Panc1 (cell line): ENCODE data around the gene LSM4. TPM values are rescaled to one million over a fixed set of nuclear protein-coding genes. Genes with fewer than 3 reads are reported as not detected.

Experiments used
- ATAC-seq: fragments of 200-7000 bp; cut with Tn5 transposase; 2 replicates; pipeline ENCODE4 v1.9.1; 2020; ENCODE audit warnings: mild to moderate bottlenecking, moderate library complexity
- BruUV-seq: library from RNA; stranded (reverse); fragments of 400-500 nt; replicated peaks from 2 replicates; lab custom pipeline; 2021; lab: Mats Ljungman, UMichigan
- CTCF ChIA-PET: fragments of 300-600 bp; sonication (Branson Sonifier 250); formaldehyde crosslinking; loops from one replicate; lab custom pipeline; 2022; ENCODE audit warnings: antibody characterized with exemption; lab: Charles Lee
- POLR2A ChIA-PET: fragments of 300-600 bp; sonication (Branson Sonifier 250); formaldehyde crosslinking; loops from one replicate; lab custom pipeline; 2022; ENCODE audit warnings: antibody characterized with exemption; lab: Charles Lee
- DNase-seq: peaks from one replicate; pipeline ENCODE4 v3.0.0-alpha.2; 2010; ENCODE audit warnings: low read depth, low spot score
- H3K27ac ChIP-seq: 2 replicates; pipeline ENCODE4 v1.5.1; 2011; ENCODE audit warnings: mild to moderate bottlenecking, low read length, inconsistent platforms
- H3K27me3 ChIP-seq: fragments of 200-500 bp; sonication (Bioruptor generic); 2 replicates; pipeline ENCODE4 v1.6.0; 2014; ENCODE audit warnings: low read length, inconsistent platforms; ENCODE audit not compliant: control insufficient read depth, insufficient read depth
- H3K36me3 ChIP-seq: fragments of 200-500 bp; sonication (Bioruptor generic); 2 replicates; pipeline ENCODE4 v1.5.1; 2014; ENCODE audit warnings: inconsistent platforms, mild to moderate bottlenecking, low read length, moderate library complexity; ENCODE audit not compliant: control insufficient read depth, insufficient read depth
- H3K4me1 ChIP-seq: 2 replicates; pipeline ENCODE4 v1.5.1; 2011; ENCODE audit warnings: inconsistent platforms, mild to moderate bottlenecking, low read length, moderate library complexity; ENCODE audit not compliant: control insufficient read depth, insufficient read depth
- H3K4me3 ChIP-seq, 2 experiments: 2 replicates each; pipeline ENCODE4 v1.5.1; 2011 to 2012; ENCODE audit warnings: low read depth in 2 of 2, low read length in 2 of 2, mild to moderate bottlenecking in 2 of 2, inconsistent platforms in 1 of 2, moderate library complexity in 1 of 2
- H3K9me3 ChIP-seq: fragments of 200-500 bp; sonication (Bioruptor generic); 2 replicates; pipeline ENCODE4 v1.5.1; 2014; ENCODE audit warnings: low read depth, mild to moderate bottlenecking, inconsistent platforms, low read length, moderate library complexity; ENCODE audit not compliant: control insufficient read depth, insufficient read depth
- CTCF ChIP-seq: fragments of 450-650 bp; IDR thresholded peaks from 2 replicates; pipeline ENCODE4 v1.5.1; 2017; ENCODE audit warnings: mild to moderate bottlenecking
- POLR2AphosphoS5 ChIP-seq: IDR thresholded peaks from 2 replicates; pipeline ENCODE4 v1.6.1; 2012; ENCODE audit warnings: mild to moderate bottlenecking, low read depth, low read length, moderate library complexity
- SIN3A ChIP-seq: IDR thresholded peaks from 2 replicates; pipeline ENCODE4 v1.6.1; 2012; ENCODE audit warnings: low read depth, mild to moderate bottlenecking, low read length, moderate library complexity, borderline replicate concordance; ENCODE audit not compliant: insufficient read depth
- TCF7L2 ChIP-seq: IDR thresholded peaks from 2 replicates; pipeline ENCODE4 v1.6.1; 2011; ENCODE audit warnings: mild to moderate bottlenecking, low read depth, low read length, inconsistent platforms
- in situ Hi-C: cut with HindIII; loops from 2 replicates; pipeline ENCODE4 v1.10.0; 2016; ENCODE audit warnings: low sequenced_read_pairs, low pct_unique_long_range_greater_than_20kb
- intact Hi-C: fragments of 100-400 bp; cut with micrococcal nuclease; formaldehyde crosslinking; loops from one replicate; pipeline ENCODE4 v1.10.0; 2022; ENCODE audit not compliant: unreplicated experiment
- total RNA-seq: library from RNA; stranded (reverse); gene quantifications from one replicate; pipeline ENCODE4 v1.2.1, GENCODE V29; 2021; ENCODE audit not compliant: unreplicated experiment
- TF ChIP-seq, protein P1 (sequence below), 2 experiments: IDR thresholded peaks; 2 replicates each; pipeline ENCODE4 v1.6.1; 2011 to 2012; ENCODE audit warnings: low read depth in 2 of 2, control low read depth in 1 of 2, low read length in 1 of 2, mild to moderate bottlenecking in 1 of 2, moderate library complexity in 1 of 2; ENCODE audit not compliant: insufficient read depth in 1 of 2

The LSM4 gene
- total RNA-seq, 1 experiment from 2014 or later, result 209 TPM

- H3K4me3 ChIP-seq, result no peak overlapping the region
- H3K4me1 ChIP-seq, result peaks cover 5% of the 10 kb centered on the region; the same call in 1 of the 2 replicates
- H3K36me3 ChIP-seq, result no peaks in the 10 kb centered on the region; the same call in 1 of the 2 replicates
- BruUV-seq, result no TSS peak
- no peaks in the 10 kb centered on the region for H3K9me3 ChIP-seq
- no peak overlapping the region for H3K27ac ChIP-seq
- CTCF ChIA-PET, result interaction anchor here (0.7 kb wide), 1 partner anchor 36 kb away, joined by 7 read pairs; no protein-coding TSS in a partner anchor
- ATAC-seq (no peak), DNase-seq (no peak)
- in situ Hi-C loops (no loop called here), intact Hi-C loops (no loop called here)
- POLR2A ChIA-PET, result no interaction called here
- no peaks in the 10 kb centered on the region for H3K27me3 ChIP-seq
- TF ChIP-seq SIN3A (no peak), TCF7L2 (no peak), CTCF (no peak), POLR2AphosphoS5 (no peak)
- TF ChIP-seq, protein P1, sequence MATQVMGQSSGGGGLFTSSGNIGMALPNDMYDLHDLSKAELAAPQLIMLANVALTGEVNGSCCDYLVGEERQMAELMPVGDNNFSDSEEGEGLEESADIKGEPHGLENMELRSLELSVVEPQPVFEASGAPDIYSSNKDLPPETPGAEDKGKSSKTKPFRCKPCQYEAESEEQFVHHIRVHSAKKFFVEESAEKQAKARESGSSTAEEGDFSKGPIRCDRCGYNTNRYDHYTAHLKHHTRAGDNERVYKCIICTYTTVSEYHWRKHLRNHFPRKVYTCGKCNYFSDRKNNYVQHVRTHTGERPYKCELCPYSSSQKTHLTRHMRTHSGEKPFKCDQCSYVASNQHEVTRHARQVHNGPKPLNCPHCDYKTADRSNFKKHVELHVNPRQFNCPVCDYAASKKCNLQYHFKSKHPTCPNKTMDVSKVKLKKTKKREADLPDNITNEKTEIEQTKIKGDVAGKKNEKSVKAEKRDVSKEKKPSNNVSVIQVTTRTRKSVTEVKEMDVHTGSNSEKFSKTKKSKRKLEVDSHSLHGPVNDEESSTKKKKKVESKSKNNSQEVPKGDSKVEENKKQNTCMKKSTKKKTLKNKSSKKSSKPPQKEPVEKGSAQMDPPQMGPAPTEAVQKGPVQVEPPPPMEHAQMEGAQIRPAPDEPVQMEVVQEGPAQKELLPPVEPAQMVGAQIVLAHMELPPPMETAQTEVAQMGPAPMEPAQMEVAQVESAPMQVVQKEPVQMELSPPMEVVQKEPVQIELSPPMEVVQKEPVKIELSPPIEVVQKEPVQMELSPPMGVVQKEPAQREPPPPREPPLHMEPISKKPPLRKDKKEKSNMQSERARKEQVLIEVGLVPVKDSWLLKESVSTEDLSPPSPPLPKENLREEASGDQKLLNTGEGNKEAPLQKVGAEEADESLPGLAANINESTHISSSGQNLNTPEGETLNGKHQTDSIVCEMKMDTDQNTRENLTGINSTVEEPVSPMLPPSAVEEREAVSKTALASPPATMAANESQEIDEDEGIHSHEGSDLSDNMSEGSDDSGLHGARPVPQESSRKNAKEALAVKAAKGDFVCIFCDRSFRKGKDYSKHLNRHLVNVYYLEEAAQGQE (IDR thresholded peaks at IDR 0.05; ENCODE audit: insufficient read depth in 1 of 2, low read depth in 2 of 2, low read length in 1 of 2), result no peak
Measured at GRCh38 chr19:18345296-18345695, 22.4 kb upstream of the LSM4 start.

- ChIA-PET POLR2A (no interaction called here), CTCF (no interaction called here)
- Histone ChIP-seq H3K27me3 (no peaks in the 10 kb centered on the region), H3K27ac (no peak overlapping the region), H3K9me3 (no peaks in the 10 kb centered on the region), H3K36me3 (no peaks in the 10 kb centered on the region; the same call in 1 of the 2 replicates), H3K4me1 (peaks cover 9% of the 10 kb centered on the region; the same call in 1 of the 2 replicates), H3K4me3 (no peak overlapping the region)
- DNase-seq (no peak), ATAC-seq (no peak)
- TF ChIP-seq CTCF, result no peak
- no TSS peak for BruUV-seq
- in situ Hi-C loops, result no loop called here
- intact Hi-C loops, result no loop called here
Measured at GRCh38 chr19:18344582-18344950, 21.7 kb upstream of the LSM4 start.
